Measurements from ENCODE around the gene PROX1. TPM values are rescaled to one million over a fixed set of nuclear protein-coding genes. Genes with fewer than 3 reads are reported as not detected.

Gene PROX1
- total RNA-seq, 2 experiments from 2014 or later, result 0.09 TPM; not detected in 1

GRCh38 chr1:213986925-213987250, 885 bp upstream of the PROX1 start:
- no peak for ATAC-seq
- no peak for DNase-seq
- H3K27me3 Mint-ChIP-seq, result peaks cover 85% of the 10 kb centered on the region
- H3K36me3 Mint-ChIP-seq (ENCODE audit: low read depth), result no peaks in the 10 kb centered on the region
- ChIA-PET CTCF (no interaction called here), POLR2A (no interaction called here)
- no peaks in the 10 kb centered on the region for H3K9me3 Mint-ChIP-seq
- no peak for TF ChIP-seq CTCF (IDR thresholded peaks at IDR 0.05)
- intact Hi-C loops (cut with micrococcal nuclease), result no loop called here
- H3K4me1 Mint-ChIP-seq (ENCODE audit: low read depth), result peaks cover 31% of the 10 kb centered on the region
- H3K4me3 Mint-ChIP-seq, result no peak overlapping the region
- H3K27ac Mint-ChIP-seq, result no peak overlapping the region

- no peaks in the 10 kb centered on the region for H3K9me3 Mint-ChIP-seq
- POLR2A ChIA-PET, result no interaction called here
- CTCF ChIA-PET, result interaction anchor here (1.1 kb wide), 1 partner anchor 9 kb away, joined by 4 read pairs; no protein-coding TSS in a partner anchor
- H3K27ac Mint-ChIP-seq, result no peak overlapping the region
- intact Hi-C loops (cut with micrococcal nuclease), result no loop called here
- peak overlapping the region; percentile 77 for H3K4me3 Mint-ChIP-seq
- ATAC-seq (peak; percentile 24), DNase-seq (peak; percentile 68)
- no peak for TF ChIP-seq CTCF (IDR thresholded peaks at IDR 0.05)
- H3K4me1 Mint-ChIP-seq (ENCODE audit: low read depth), result peaks cover 29% of the 10 kb centered on the region
- H3K27me3 Mint-ChIP-seq, result peaks cover 82% of the 10 kb centered on the region
- no peaks in the 10 kb centered on the region for H3K36me3 Mint-ChIP-seq (ENCODE audit: low read depth)
Observed at GRCh38 chr1:213987422-213987926, 299 bp upstream of the PROX1 start.

- ATAC-seq, result no peak
- DNase-seq, result no peak
- ChIA-PET POLR2A (no interaction called here), CTCF (interaction anchor here (1.1 kb wide), 1 partner anchor 10 kb away, joined by 4 read pairs; no protein-coding TSS in a partner anchor)
- no peak for TF ChIP-seq CTCF (IDR thresholded peaks at IDR 0.05)
- H3K27ac Mint-ChIP-seq, result no peak overlapping the region
- peaks cover 81% of the 10 kb centered on the region for H3K27me3 Mint-ChIP-seq
- no peaks in the 10 kb centered on the region for H3K9me3 Mint-ChIP-seq
- peaks cover 29% of the 10 kb centered on the region for H3K4me1 Mint-ChIP-seq (ENCODE audit: low read depth)
- H3K36me3 Mint-ChIP-seq (ENCODE audit: low read depth), result no peaks in the 10 kb centered on the region
- intact Hi-C loops (cut with micrococcal nuclease), result no loop called here
- peak overlapping the region; percentile 77 for H3K4me3 Mint-ChIP-seq
Observed at GRCh38 chr1:213988507-213989001, 781 bp downstream of the PROX1 start.

GRCh38 chr1:213989002-213989855, 1.5 kb downstream of the PROX1 start:
- no peaks in the 10 kb centered on the region for H3K36me3 Mint-ChIP-seq (ENCODE audit: low read depth)
- CTCF ChIA-PET, result no interaction called here

More at GRCh38 chr1:213989002-213989855, 1.5 kb downstream of the PROX1 start:
- Mint-ChIP-seq H3K9me3 (no peaks in the 10 kb centered on the region), H3K4me1 (ENCODE audit: low read depth) (peaks cover 29% of the 10 kb centered on the region), H3K27me3 (peaks cover 77% of the 10 kb centered on the region), H3K4me3 (peak overlapping the region; percentile 77), H3K27ac (no peak overlapping the region)
- POLR2A ChIA-PET, result no interaction called here
- intact Hi-C loops (cut with micrococcal nuclease), result no loop called here
- no peak for TF ChIP-seq CTCF (IDR thresholded peaks at IDR 0.05)
- ATAC-seq (no peak), DNase-seq (no peak)
